Activated T-cell treated with anti-CD3 and anti-CD28 coated beads, Interleukin-2, amount 50 U/mL, for 24 hours (primary cell): ENCODE data around the gene CRISPLD2.

ENCODE experiments used
- DNase-seq: peaks from one replicate; pipeline ENCODE4 v3.0.0-alpha.2; 2020
- H3K27ac Mint-ChIP-seq: 2 replicates; pipeline ENCODE4 v1.8.0; 2020; ENCODE audit warnings: mild to moderate bottlenecking, mixed read lengths
- H3K27me3 Mint-ChIP-seq: 2 replicates; pipeline ENCODE4 v1.8.0; 2020; ENCODE audit warnings: mixed read lengths
- H3K36me3 Mint-ChIP-seq: 2 replicates; pipeline ENCODE4 v1.8.0; 2020; ENCODE audit warnings: low read depth, mixed read lengths
- H3K4me1 Mint-ChIP-seq: 2 replicates; pipeline ENCODE4 v1.8.0; 2020; ENCODE audit warnings: low read depth, mixed read lengths
- H3K4me3 Mint-ChIP-seq: 2 replicates; pipeline ENCODE4 v1.8.0; 2020; ENCODE audit warnings: mild to moderate bottlenecking, moderate library complexity, mixed read lengths
- H3K9me3 Mint-ChIP-seq: 2 replicates; pipeline ENCODE4 v1.8.0; 2020; ENCODE audit warnings: mixed read lengths

CRISPLD2 gene

DNA sequence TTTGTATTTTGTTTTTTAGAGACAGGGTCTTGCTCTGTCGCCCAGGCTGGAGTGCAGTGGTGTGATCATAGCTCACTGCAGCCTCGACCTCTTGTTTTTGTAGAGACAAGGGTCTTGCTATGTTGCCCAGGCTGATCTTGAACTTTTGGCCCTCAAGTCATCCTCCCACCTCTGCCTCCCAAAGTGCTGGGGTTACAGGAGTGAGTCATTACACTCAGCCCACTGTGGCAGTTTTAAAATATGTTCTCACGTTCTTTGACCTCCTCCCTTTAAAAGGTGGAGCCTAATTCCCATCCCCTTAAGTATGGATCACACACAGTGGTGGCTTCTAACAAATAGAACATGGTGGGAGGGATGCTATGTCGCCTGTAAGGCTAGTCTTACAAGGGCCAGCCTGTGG lies 123.8 kb downstream of the CRISPLD2 start:
- no peaks in the 10 kb centered on the region for H3K36me3 Mint-ChIP-seq
- no peak overlapping the region for H3K27ac Mint-ChIP-seq

DNA sequence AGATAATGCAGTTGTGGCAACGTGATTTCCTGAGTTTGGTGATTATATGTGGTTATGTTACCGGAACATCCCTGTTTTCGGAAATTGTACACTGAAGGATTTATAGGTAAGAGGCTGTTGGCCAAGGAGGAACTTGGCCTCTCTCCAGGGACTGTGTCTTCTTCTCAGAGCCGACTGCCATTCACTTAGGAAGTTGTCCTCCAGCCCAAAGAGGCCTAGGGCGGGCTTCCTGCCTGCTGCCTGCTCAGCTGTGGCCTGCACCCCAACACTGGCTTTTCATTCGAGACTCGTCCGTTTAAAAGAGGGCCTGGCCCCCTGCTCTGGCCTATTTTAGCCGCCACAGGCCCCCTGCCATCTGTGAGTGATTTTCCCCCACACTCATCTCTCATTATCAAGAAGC lies 127.2 kb downstream of the CRISPLD2 start:
- Mint-ChIP-seq H3K9me3 (no peaks in the 10 kb centered on the region), H3K36me3 (no peaks in the 10 kb centered on the region), H3K27me3 (peaks cover 1% of the 10 kb centered on the region), H3K4me3 (no peak overlapping the region), H3K4me1 (peaks cover under 1% of the 10 kb centered on the region), H3K27ac (no peak overlapping the region)
- DNase-seq: no peak

More for the DNA sequence above, 123.8 kb downstream of the CRISPLD2 start:
- DNase-seq: no peak
- Mint-ChIP-seq H3K9me3 (no peaks in the 10 kb centered on the region), H3K4me3 (no peak overlapping the region), H3K27me3 (peaks cover 9% of the 10 kb centered on the region), H3K4me1 (no peaks in the 10 kb centered on the region)

DNA sequence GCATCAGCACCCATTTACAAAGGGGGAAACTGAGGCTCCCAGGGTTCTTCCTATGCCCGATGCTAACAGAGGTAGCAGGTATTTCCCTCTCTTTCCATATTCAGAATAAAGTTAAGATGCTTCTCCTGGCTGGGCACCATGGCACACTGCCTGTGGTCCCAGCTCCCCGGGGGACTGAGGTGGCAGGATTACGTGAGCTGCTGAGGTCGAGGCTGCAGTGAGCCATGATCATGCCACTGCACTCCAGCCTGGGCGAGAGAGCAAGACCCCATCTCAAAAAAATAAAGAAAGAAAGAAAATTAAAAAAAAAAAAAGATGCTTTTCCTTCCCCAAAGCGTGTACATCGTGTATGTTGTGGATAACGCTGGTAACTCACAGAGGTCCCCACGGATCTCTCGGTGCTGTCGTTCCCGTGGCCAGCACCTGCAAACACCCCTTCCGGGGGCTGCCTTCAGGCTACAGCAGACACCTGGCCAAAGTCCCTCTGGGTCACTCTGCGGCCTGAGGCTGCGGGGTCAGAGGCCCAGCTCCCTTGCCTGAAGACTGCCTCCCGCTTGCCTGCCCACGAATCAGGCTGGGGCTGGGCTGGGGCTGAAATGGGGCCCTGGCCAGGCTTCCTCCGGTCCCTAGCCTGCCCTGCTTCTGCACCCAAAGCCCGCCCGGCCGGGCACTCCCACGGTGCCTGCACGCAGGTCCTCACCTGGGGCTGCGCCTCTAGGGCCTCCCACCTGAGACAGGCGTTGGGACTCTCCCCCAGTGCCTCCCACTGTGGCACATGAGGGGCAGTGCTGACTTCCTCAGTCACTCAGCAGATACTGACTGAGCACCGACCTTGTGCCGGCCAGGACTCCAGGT lies 128.4 kb downstream of the CRISPLD2 start:
- Mint-ChIP-seq H3K4me1 (peaks cover 3% of the 10 kb centered on the region), H3K36me3 (no peaks in the 10 kb centered on the region), H3K27ac (no peak overlapping the region), H3K4me3 (no peak overlapping the region), H3K27me3 (no peaks in the 10 kb centered on the region), H3K9me3 (no peaks in the 10 kb centered on the region)
- no peak for DNase-seq

DNA sequence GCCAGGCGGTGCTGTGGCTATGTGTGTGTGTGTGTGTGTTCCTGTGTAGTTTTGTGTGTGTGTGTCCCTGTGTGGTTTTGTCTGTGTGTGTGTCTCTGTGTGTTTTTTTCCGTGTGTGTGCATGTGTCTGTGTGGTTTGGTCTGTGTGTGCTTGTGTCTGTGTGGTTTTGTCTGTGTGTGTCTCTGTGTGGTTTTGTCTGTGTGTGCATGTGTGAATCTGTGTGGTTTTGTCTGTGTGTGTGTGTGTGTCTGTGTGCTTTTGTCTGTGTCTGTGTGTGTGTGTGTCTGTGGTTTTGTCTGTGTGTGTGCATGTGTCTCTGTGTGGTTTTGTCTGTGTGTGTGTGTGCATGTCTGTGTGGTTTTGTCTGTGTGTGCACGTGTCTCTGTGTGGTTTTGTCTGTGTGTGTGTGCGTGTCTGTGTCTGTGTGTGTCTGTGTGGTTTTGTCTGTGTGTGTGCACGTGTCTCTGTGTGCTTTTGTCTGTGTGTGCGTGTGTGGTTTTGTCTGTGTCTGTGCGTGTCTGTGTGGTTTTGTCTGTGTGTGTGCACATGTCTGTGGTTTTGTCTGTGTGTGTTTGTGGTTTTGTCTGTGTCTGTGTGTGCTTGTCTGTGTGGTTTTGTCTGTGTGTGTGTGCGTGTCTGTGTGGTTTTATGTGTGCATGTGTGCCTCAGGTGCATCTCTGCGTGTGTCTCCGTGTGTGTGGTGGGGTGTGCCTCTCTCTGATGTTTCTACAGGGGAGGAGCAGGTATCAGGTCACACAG lies 129.2 kb downstream of the CRISPLD2 start:
- no peak for DNase-seq
- no peaks in the 10 kb centered on the region for H3K27me3 Mint-ChIP-seq
- H3K4me1 Mint-ChIP-seq: peaks cover 3% of the 10 kb centered on the region
- no peak overlapping the region for H3K27ac Mint-ChIP-seq
- no peaks in the 10 kb centered on the region for H3K9me3 Mint-ChIP-seq
- no peaks in the 10 kb centered on the region for H3K36me3 Mint-ChIP-seq
- H3K4me3 Mint-ChIP-seq: no peak overlapping the region

DNA sequence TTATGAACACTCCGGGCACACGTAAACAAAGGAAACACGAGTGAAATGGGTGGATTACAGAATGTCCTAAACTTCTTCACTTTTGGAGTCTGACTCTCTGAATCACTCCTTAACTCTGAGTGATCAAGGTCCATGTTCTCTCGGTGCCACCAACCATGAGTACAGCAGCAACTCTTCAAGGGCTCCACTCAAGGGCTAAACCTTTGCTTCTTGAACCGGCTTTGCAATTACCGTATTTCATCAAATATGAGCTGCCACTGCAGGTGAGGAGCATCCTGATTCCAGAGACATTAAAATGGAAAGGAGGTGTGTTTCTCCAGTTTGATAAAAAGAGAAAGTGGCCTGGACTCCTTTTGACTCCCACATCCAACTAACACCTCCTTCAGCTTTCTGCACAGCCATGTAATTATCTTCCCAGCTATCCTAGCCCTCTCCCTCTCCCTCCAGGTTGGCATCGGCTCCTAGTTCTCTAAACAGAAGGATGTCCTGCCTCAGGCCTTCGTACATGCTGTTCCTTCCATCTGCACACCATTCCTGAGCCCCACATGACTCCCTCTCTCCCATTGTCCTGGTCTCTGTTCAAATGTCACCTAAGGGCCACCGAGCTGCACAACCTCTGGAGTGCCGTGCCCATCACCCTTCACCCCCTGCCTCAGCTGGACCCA lies 130.1 kb downstream of the CRISPLD2 start:
- H3K27me3 Mint-ChIP-seq: no peaks in the 10 kb centered on the region
- H3K36me3 Mint-ChIP-seq: no peaks in the 10 kb centered on the region
- no peaks in the 10 kb centered on the region for H3K9me3 Mint-ChIP-seq
- no peak for DNase-seq
- no peak overlapping the region for H3K4me3 Mint-ChIP-seq
- no peak overlapping the region for H3K27ac Mint-ChIP-seq
- peaks cover 3% of the 10 kb centered on the region for H3K4me1 Mint-ChIP-seq

DNA sequence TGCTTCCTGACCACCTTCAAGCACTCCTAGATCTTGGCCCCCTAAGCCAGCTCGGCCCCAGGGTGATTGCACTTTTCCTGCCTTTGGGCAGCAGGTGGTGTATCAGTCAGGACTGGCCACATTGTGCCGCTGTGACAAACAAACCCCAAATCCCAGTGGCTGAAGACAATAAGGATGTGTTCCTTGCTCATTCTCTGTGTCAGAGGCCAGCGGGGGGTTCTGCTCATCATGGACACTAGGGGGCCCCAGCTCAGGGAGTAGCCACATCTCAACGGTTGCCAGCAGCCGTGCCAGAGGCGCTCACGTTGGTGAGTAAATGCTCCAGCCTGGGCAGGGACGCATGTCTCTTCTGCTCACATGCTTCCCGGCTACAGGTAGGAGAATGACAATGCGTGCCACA lies 131.1 kb downstream of the CRISPLD2 start:
- no peak overlapping the region for H3K27ac Mint-ChIP-seq
- no peaks in the 10 kb centered on the region for H3K9me3 Mint-ChIP-seq
- no peak overlapping the region for H3K4me3 Mint-ChIP-seq
- no peak for DNase-seq
- no peaks in the 10 kb centered on the region for H3K27me3 Mint-ChIP-seq
- H3K36me3 Mint-ChIP-seq: no peaks in the 10 kb centered on the region
- H3K4me1 Mint-ChIP-seq: peaks cover 3% of the 10 kb centered on the region

DNA sequence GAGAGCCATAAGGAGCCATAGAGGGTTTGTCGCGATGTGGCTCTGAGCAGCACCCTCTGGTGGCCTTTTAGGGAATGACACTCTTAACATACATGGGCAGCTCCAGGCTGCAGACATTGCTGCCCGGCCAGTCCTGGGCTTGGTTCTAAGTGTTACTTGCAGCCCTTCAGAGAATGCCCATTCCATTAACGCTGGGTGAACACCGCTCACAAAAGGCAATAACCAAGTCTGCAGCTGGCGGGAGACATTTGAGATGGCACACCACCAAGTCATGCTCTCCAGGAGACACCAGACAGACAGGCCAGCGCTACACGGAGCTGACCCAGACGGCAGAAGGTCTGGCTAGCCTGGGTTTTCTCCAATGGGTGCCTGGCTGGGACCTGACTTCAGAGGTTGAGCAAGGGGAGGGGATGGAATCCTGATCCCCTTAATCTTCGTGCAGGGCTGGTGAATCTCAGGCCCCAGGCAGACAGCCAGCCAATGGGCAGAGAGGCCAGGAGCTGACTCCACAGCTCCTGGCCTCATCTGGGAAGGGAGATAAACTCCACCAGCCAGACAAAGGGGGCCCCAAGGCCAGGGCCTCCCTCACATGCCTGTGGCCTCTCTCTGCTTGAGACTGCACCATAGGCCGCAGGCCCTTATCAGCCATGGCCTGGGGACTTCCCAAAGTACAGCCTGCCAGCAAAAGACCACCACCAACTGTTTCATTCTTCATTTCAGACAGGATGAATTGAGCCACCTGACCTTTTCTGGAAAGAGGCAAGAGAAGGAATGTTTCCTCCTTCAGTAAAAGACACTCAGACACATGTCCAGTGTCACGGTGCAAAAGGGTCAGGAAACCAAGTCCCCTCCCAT lies 132.8 kb downstream of the CRISPLD2 start:
- H3K36me3 Mint-ChIP-seq: no peaks in the 10 kb centered on the region
- peaks cover 3% of the 10 kb centered on the region for H3K4me1 Mint-ChIP-seq
- DNase-seq: peak; percentile 73

DNA sequence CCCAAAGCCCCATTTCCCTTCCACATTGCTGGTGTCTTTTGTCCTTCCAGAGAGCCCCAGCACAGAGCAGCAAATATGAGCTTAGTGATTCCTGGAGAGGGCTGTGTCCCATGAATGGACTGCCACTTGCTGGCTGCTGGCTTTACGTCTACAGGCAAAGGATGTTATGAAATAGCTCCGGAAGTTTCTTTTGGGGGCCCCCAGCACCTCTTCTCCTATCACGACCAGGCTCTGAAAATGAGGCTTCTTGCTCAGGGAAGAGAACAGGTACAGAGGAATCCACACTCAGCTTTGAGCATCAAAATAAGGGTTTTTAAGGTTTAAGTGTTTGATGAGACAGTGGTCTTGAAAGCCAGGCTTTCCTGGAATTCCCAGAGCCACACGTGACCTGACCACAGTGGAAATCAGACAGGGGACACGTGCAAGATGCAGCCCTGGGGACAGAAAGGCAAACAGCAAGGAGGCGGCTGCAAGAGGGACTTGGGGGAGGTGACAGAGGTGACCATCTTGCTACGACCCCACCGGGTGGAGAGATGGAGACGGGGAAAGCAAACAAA lies 133.5 kb downstream of the CRISPLD2 start:
- no peak for DNase-seq
- no peaks in the 10 kb centered on the region for H3K27me3 Mint-ChIP-seq
- H3K36me3 Mint-ChIP-seq: no peaks in the 10 kb centered on the region
- peaks cover 3% of the 10 kb centered on the region for H3K4me1 Mint-ChIP-seq
- no peak overlapping the region for H3K4me3 Mint-ChIP-seq
- H3K9me3 Mint-ChIP-seq: no peaks in the 10 kb centered on the region
- H3K27ac Mint-ChIP-seq: no peak overlapping the region

More for the DNA sequence above, 132.8 kb downstream of the CRISPLD2 start:
- Mint-ChIP-seq H3K4me3 (no peak overlapping the region), H3K27ac (no peak overlapping the region), H3K27me3 (no peaks in the 10 kb centered on the region), H3K9me3 (no peaks in the 10 kb centered on the region)

DNA sequence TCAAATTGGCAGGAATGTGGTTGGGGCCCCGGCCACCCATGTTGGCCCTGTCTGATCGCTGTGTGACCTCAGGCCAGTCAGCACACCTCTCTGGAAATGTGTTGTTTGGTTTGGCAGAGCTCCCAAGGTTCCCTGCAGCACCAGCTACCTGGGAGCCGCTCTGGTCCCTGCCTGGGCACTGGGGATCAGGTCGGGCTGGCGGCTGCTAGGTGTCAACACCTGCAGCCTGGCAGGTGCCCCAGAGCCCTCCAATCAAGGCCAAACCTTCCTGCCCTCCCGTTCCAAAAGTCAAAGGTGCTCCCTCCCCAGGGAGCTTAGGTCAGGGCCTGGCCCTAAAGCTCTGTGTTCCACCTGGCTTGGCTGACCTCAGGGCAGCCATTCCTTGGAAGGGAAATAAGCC lies 135.6 kb downstream of the CRISPLD2 start:
- H3K4me3 Mint-ChIP-seq: no peak overlapping the region
- H3K4me1 Mint-ChIP-seq: peaks cover 3% of the 10 kb centered on the region
- H3K36me3 Mint-ChIP-seq: no peaks in the 10 kb centered on the region
- no peak for DNase-seq
- H3K27ac Mint-ChIP-seq: no peak overlapping the region
- no peaks in the 10 kb centered on the region for H3K9me3 Mint-ChIP-seq
- no peaks in the 10 kb centered on the region for H3K27me3 Mint-ChIP-seq

DNA sequence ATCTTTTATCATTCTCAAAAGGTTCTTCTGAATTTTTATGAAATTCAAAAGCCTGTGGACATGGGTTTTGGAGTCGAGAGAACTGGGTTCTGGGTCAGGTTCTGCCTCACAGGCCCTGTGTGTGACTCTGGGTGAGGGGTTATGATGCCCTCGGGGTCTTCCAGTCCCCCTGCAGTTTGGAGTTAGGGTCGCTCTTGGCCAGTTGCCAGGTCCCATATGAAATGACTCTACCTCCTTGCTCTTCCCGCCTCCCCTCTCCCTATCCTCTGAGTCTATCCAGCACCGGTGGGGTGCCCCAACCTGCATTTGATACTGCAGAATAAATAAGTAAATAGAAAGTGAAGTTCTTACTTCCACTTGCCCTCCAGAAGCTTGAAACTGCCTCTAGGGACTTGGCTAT lies 137.4 kb downstream of the CRISPLD2 start:
- H3K4me3 Mint-ChIP-seq: no peak overlapping the region
- H3K4me1 Mint-ChIP-seq: peaks cover 1% of the 10 kb centered on the region
- no peaks in the 10 kb centered on the region for H3K27me3 Mint-ChIP-seq
- no peak for DNase-seq
- H3K36me3 Mint-ChIP-seq: no peaks in the 10 kb centered on the region
- no peaks in the 10 kb centered on the region for H3K9me3 Mint-ChIP-seq
- no peak overlapping the region for H3K27ac Mint-ChIP-seq

DNA sequence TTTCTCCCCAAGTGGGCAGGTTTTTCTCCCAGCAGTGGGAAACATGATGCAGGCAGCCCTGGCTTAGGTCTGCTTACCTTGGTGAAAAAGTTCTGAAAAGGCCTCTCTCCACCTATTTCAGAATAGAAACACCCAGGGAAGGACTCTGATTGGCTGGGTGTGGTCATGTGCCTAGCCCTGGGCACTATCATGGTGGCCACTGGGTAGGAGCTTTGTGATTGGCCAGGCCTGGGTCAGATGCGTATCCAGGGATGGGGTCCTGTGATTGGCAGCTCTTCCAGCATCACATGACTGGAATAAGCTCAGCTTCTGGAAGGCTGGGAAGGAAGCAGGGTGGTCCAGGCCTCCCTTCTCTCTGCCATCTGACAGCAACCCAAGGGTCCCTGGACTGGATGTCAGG lies 138.0 kb downstream of the CRISPLD2 start:
- H3K27me3 Mint-ChIP-seq: no peaks in the 10 kb centered on the region
- H3K4me1 Mint-ChIP-seq: no peaks in the 10 kb centered on the region
- H3K27ac Mint-ChIP-seq: no peak overlapping the region
- H3K4me3 Mint-ChIP-seq: no peak overlapping the region
- no peaks in the 10 kb centered on the region for H3K36me3 Mint-ChIP-seq
- no peaks in the 10 kb centered on the region for H3K9me3 Mint-ChIP-seq
- DNase-seq: no peak
